ENCODE data around the gene VSTM2B. TPM values are rescaled to one million over a fixed set of nuclear protein-coding genes. Genes with fewer than 3 reads are reported as not detected.
"Not testable (repeated sequence)": the region's sequence is repeated elsewhere in the genome, so short reads cannot be mapped to it uniquely, and the experiment has no call there.

VSTM2B gene
- total and polyA plus RNA-seq, 2 donors: not detected

DNA sequence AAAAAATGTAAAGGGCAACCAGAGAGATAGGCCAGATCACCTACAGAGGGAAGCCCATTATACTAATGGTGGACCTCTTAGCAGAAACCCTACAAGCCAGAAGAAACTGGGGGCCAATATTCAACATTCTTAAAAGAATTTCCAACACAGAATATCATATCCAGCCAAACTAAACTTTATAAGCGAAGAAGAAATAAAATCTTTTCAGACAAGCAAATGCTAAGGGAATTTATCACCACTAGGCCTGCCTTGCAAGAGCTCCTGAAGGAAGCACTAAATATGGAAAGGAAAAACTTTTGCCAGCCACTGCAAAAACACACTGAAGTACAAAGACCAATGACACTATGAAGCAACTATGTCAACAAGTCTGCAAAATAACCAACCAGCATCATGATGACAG lies 28.4 kb downstream of the VSTM2B start:
- no peak for DNase-seq (ENCODE audit: extremely low spot score)
- no peak overlapping the region for H3K4me3 ChIP-seq (ENCODE audit: low read depth, low read length)
- H3K27ac ChIP-seq (ENCODE audit: low read depth): no peak overlapping the region
- H3K4me1 ChIP-seq (ENCODE audit: insufficient read depth): no peaks in the 10 kb centered on the region
- H3K36me3 ChIP-seq (ENCODE audit: insufficient read depth): no peaks in the 10 kb centered on the region
- WGBS: 97% methylated on average over 1 of the region's 1 CpG

DNA sequence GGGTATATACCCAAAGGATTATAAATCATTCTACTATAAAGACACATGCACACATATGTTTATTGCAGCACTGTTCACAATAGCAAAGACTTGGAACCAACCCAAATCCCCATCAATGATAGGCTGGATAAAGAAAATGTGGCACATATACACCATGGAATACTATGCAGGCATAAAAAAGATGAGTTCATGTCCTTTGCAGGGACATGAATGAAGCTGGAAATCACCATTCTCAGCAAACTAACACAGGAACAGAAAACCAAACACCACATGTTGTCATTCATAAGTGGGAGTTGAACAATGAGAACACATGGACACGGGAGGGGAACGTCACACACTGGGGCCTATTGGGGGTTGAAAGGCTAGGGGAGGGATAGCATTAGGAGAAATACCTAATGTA lies 33.3 kb downstream of the VSTM2B start:
- DNase-seq (ENCODE audit: extremely low spot score); H3K27ac ChIP-seq (ENCODE audit: low read depth); H3K4me1 ChIP-seq (ENCODE audit: insufficient read depth); H3K4me3 ChIP-seq (ENCODE audit: low read depth, low read length); H3K36me3 ChIP-seq (ENCODE audit: insufficient read depth): not testable (repeated sequence)
- 81% methylated on average over 2 of the region's 2 CpGs for WGBS

- no peak overlapping the region for H3K27ac ChIP-seq (ENCODE audit: low read depth)
- H3K36me3 ChIP-seq (ENCODE audit: insufficient read depth): no peaks in the 10 kb centered on the region
- no peak for DNase-seq (ENCODE audit: extremely low spot score)
- WGBS: 80% methylated on average over 4 of the region's 4 CpGs
- no peaks in the 10 kb centered on the region for H3K4me1 ChIP-seq (ENCODE audit: insufficient read depth)
- no peak overlapping the region for H3K4me3 ChIP-seq (ENCODE audit: low read depth, low read length)
These were observed 33.9 kb downstream of the VSTM2B start for GRCh38 chr19:29559743-29560142.

DNA sequence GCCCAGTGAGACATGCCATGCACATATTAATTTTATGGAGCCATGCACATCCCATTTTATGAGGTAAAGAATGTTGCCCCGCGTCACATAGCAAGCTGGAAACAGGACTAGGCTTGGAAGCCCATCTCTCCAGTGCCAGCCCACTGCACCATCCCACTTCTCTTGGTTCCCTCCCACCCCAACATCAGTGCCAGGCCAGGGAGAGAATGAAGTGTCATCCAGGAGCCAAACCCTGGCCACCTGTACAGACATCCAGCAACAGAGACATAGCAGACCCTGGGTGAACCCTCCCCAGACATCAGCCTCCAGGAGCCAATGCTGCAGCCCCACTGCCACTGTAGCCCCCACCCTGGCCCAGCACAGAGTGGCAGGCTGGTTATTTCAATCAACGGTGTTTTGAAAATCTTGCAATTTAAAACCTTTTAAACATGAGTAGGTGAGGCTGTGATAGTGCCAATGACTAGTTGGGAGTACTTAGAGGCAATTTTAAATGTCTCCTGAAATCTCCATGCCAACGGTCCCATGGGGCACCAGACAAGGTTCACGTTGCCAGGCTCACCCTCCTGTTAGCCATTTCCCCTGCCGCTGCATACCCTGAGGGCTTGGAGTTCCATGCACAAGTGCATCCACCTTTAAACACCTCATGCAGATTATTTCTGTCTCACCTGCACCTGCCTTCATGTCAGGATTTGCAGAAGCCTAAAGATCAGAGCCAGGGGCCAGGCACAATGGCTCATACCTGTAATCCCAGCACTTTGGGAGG lies 34.7 kb downstream of the VSTM2B start:
- H3K4me1 ChIP-seq (ENCODE audit: insufficient read depth): no peaks in the 10 kb centered on the region
- no peak for DNase-seq (ENCODE audit: extremely low spot score)
- 80% methylated on average over 6 of the region's 6 CpGs for WGBS
- no peak overlapping the region for H3K27ac ChIP-seq (ENCODE audit: low read depth)
- H3K4me3 ChIP-seq (ENCODE audit: low read depth, low read length): no peak overlapping the region
- H3K36me3 ChIP-seq (ENCODE audit: insufficient read depth): no peaks in the 10 kb centered on the region

GRCh38 chr19:29561601-29562000 lies 35.8 kb downstream of the VSTM2B start:
- Histone ChIP-seq H3K27ac (ENCODE audit: low read depth) (no peak overlapping the region), H3K4me1 (ENCODE audit: insufficient read depth) (no peaks in the 10 kb centered on the region), H3K4me3 (ENCODE audit: low read depth, low read length) (no peak overlapping the region), H3K36me3 (ENCODE audit: insufficient read depth) (no peaks in the 10 kb centered on the region)
- 74% methylated on average over 9 of the region's 9 CpGs for WGBS
- no peak for DNase-seq (ENCODE audit: extremely low spot score)

DNA sequence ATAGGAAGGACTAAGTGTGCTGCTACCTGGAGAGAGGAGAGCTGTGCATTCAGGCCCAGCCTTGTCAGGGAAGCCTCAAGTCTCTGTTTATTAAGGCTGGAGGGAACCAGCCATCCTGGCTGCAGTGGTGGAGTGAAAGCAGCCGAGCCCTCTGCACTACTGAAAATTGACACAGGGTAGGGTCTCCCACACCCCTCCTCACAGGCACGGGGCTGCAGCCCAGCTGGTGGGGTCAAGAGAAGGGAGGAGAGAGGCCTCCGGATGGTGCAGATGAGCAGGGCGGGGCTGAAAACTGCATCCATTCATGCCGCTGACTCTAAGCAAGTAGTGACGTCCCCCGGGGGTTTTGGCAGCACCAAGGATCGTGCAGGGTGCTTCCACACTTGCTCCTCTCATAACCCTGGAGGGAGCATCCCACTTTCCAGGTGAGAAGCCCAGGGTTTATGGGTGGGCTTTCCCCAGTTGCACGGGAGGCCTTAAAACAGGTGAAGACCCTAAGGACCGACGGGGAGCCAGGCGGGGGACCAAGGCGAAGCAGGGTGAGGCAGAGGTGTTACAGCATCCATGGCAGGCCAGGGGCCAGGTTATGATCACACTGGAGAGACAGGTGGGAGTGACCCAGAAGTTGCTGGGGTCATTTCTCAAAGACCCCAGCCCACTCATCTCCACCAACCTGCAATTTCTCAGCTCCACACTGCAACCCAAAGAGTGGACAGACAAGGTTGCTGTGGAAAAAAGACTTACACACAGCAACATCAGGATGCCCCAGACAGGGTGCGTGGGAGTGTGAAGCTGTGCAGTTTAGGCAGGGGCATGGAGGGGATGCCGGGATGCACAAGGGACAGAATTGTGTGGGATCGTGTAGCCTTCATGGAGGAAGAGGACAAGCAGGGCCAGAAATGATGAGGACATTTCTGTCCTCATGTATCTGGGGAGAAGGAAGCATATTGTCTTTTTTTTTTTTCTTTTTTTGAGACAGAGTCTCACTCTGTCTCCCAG lies 36.8 kb downstream of the VSTM2B start:
- no peaks in the 10 kb centered on the region for H3K36me3 ChIP-seq (ENCODE audit: insufficient read depth)
- H3K27ac ChIP-seq (ENCODE audit: low read depth): no peak overlapping the region
- WGBS: 57% methylated on average over 16 of the region's 16 CpGs
- no peak for DNase-seq (ENCODE audit: extremely low spot score)
- H3K4me1 ChIP-seq (ENCODE audit: insufficient read depth): no peaks in the 10 kb centered on the region
- no peak overlapping the region for H3K4me3 ChIP-seq (ENCODE audit: low read depth, low read length)

DNA sequence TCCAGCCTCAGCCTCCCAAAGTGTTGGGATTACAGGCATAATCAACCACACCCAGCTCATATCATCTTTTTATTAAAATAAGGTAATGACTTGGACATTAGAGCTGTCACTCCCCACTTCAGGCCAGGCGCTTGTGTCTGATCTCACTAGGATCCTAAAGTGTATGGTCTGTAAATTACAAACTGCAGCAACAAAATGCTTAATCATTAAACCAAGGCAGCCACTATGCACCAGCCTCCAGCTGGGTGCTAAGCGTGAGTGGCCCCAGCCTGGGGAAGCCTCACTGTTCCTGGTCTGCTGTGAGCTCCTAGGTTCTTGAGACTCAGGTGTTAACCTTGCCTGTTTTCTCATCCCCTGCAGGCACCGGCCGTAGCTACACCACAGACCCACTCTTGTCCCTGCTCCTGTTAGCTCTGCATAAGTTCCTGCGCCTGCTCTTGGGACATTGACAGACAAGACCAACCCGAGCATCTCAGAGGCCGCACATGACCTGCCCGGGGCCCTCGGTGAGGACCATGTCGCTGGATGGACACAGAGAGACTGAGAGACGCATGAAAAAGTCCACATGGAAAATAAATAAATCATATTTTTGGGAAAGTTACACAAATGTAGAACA lies 37.8 kb downstream of the VSTM2B start:
- 79% methylated on average over 11 of the region's 11 CpGs for WGBS
- Histone ChIP-seq H3K27ac (ENCODE audit: low read depth) (no peak overlapping the region), H3K36me3 (ENCODE audit: insufficient read depth) (no peaks in the 10 kb centered on the region), H3K4me1 (ENCODE audit: insufficient read depth) (no peaks in the 10 kb centered on the region), H3K4me3 (ENCODE audit: low read depth, low read length) (no peak overlapping the region)
- DNase-seq (ENCODE audit: extremely low spot score): no peak

DNA sequence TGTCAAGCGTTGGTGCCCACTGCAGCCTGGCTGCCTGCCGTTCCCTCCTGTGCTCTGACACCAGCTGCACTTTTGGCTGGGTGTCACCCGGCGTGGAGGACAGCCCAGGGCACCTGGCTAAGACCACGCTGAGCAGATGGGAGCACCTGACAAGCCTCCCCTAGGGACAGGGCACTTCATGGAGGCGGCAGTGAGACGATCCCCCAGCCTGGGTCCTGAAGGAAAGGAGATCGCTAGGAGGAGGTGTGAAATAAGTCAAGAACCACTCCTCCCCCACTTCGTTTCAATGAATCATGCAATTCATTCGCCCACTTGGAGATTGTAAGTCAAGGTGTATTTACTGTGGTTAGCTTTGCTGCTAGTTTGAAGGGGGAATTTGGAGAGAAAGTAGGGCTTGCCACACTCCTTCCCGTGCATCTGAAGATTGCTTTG lies 38.8 kb downstream of the VSTM2B start:
- Histone ChIP-seq H3K27ac (ENCODE audit: low read depth) (no peak overlapping the region), H3K4me1 (ENCODE audit: insufficient read depth) (no peaks in the 10 kb centered on the region), H3K36me3 (ENCODE audit: insufficient read depth) (no peaks in the 10 kb centered on the region), H3K4me3 (ENCODE audit: low read depth, low read length) (no peak overlapping the region)
- DNase-seq (ENCODE audit: extremely low spot score): no peak
- 50% methylated on average over 11 of the region's 11 CpGs for WGBS

GRCh38 chr19:29565171-29565570 lies 39.4 kb downstream of the VSTM2B start:
- H3K4me1 ChIP-seq (ENCODE audit: insufficient read depth): no peaks in the 10 kb centered on the region
- 80% methylated on average over 19 of the region's 19 CpGs for WGBS
- no peaks in the 10 kb centered on the region for H3K36me3 ChIP-seq (ENCODE audit: insufficient read depth)
- no peak overlapping the region for H3K4me3 ChIP-seq (ENCODE audit: low read depth, low read length)
- DNase-seq (ENCODE audit: extremely low spot score): no peak
- no peak overlapping the region for H3K27ac ChIP-seq (ENCODE audit: low read depth)

GRCh38 chr19:29566496-29567054 lies 40.8 kb downstream of the VSTM2B start:
- Histone ChIP-seq H3K4me3 (ENCODE audit: low read depth, low read length) (no peak overlapping the region), H3K4me1 (ENCODE audit: insufficient read depth) (no peaks in the 10 kb centered on the region), H3K36me3 (ENCODE audit: insufficient read depth) (no peaks in the 10 kb centered on the region), H3K27ac (ENCODE audit: low read depth) (no peak overlapping the region)
- DNase-seq (ENCODE audit: extremely low spot score): no peak
- WGBS: 92% methylated on average over 3 of the region's 3 CpGs

- H3K36me3 ChIP-seq (ENCODE audit: insufficient read depth): no peaks in the 10 kb centered on the region
- WGBS: 74% methylated on average over 2 of the region's 2 CpGs
- H3K4me3 ChIP-seq (ENCODE audit: low read depth, low read length): no peak overlapping the region
- no peak overlapping the region for H3K27ac ChIP-seq (ENCODE audit: low read depth)
- DNase-seq (ENCODE audit: extremely low spot score): no peak
- H3K4me1 ChIP-seq (ENCODE audit: insufficient read depth): no peaks in the 10 kb centered on the region
These were observed 41.6 kb downstream of the VSTM2B start for GRCh38 chr19:29567366-29567915.

- no peaks in the 10 kb centered on the region for H3K36me3 ChIP-seq (ENCODE audit: insufficient read depth)
- no peak for DNase-seq (ENCODE audit: extremely low spot score)
- WGBS: 61% methylated on average over 22 of the region's 22 CpGs
- H3K4me1 ChIP-seq (ENCODE audit: insufficient read depth): no peaks in the 10 kb centered on the region
- H3K4me3 ChIP-seq (ENCODE audit: low read depth, low read length): no peak overlapping the region
- H3K27ac ChIP-seq (ENCODE audit: low read depth): no peak overlapping the region
These were observed 42.5 kb downstream of the VSTM2B start for GRCh38 chr19:29568036-29569025.

All from urinary bladder (tissue), 4 donors.